Adipose tissue (tissue), 3 donors: Measurements from ENCODE around the gene LLGL2. TPM values are rescaled to one million over a fixed set of nuclear protein-coding genes. Genes with fewer than 3 reads are reported as not detected.

Experiments
- H3K27ac ChIP-seq: one replicate; pipeline ENCODE4 v1.5.1; 2013; ENCODE audit warnings: low read depth, low read length
- WGBS, 3 donors: extraction: QIAGEN DNeasy Blood & Tissue Kit; methylation state at CpG; one replicate each; pipeline ENCODE4 v1.1.7; 2013; 5-methylcytosine and 5-hydroxymethylcytosine counted together
- polyA plus RNA-seq, 3 donors: library from polyadenylated mRNA; stranded (reverse); fragments of 200-250 nt; gene quantifications; one replicate each; pipeline ENCODE4 v1.2.3, GENCODE V29; 2013
- donor health status: healthy with polysubstance abuse.
- donor health status: Bipolar disorder and iron deficiency.
- donor health status: healthy.

The LLGL2 gene
- polyA plus RNA-seq, 3 donors = 11.8 to 93.4 (median 20.3) TPM

- WGBS, 3 donors = 54 to 90% (median 88%) methylated on average over 13 of the region's 13 CpGs
- no peak overlapping the region for H3K27ac ChIP-seq
These were observed 14.7 kb downstream of the LLGL2 start for GRCh38 chr17:75539967-75540729.

- H3K27ac ChIP-seq = no peak overlapping the region
- 54 to 61% (median 56%) methylated on average over 4 of the region's 4 CpGs for WGBS, 3 donors
These were observed 15.5 kb downstream of the LLGL2 start for GRCh38 chr17:75540923-75541503.

GRCh38 chr17:75542229-75542628 is 16.7 kb downstream of the LLGL2 start:
- no peak overlapping the region for H3K27ac ChIP-seq
- WGBS, 3 donors = 63 to 95% (median 88%) methylated on average over 8 of the region's 8 CpGs

- no peak overlapping the region for H3K27ac ChIP-seq
- 56 to 88% (median 82%) methylated on average over 15 of the region's 15 CpGs for WGBS, 3 donors
These were observed 17.3 kb downstream of the LLGL2 start for GRCh38 chr17:75542728-75543336.

GRCh38 chr17:75544250-75544649 is 18.8 kb downstream of the LLGL2 start:
- no peak overlapping the region for H3K27ac ChIP-seq
- 70 to 78% (median 73%) methylated on average over 8 of the region's 8 CpGs for WGBS, 3 donors

- WGBS, 3 donors = 52 to 95% (median 92%) methylated on average over 13 of the region's 13 CpGs
- no peak overlapping the region for H3K27ac ChIP-seq
These were observed 20.7 kb downstream of the LLGL2 start for GRCh38 chr17:75546181-75546580.

- 59 to 94% (median 87%) methylated on average over 9 of the region's 9 CpGs for WGBS, 3 donors
- H3K27ac ChIP-seq = no peak overlapping the region
These were observed 21.6 kb downstream of the LLGL2 start for GRCh38 chr17:75547091-75547490.

GRCh38 chr17:75548813-75549212 is 23.3 kb downstream of the LLGL2 start:
- WGBS, 3 donors = 64 to 85% (median 84%) methylated on average over 5 of the region's 5 CpGs
- no peak overlapping the region for H3K27ac ChIP-seq

GRCh38 chr17:75549246-75550138 is 24.0 kb downstream of the LLGL2 start:
- 27 to 78% (median 78%) methylated on average over 22 of the region's 22 CpGs for WGBS, 3 donors
- no peak overlapping the region for H3K27ac ChIP-seq

GRCh38 chr17:75550139-75550465 is 24.6 kb downstream of the LLGL2 start:
- no peak overlapping the region for H3K27ac ChIP-seq
- WGBS, 3 donors = 20 to 83% (median 77%) methylated on average over 4 of the region's 4 CpGs

- WGBS, 3 donors = 71 to 88% (median 82%) methylated on average over 7 of the region's 7 CpGs
- H3K27ac ChIP-seq = no peak overlapping the region
These were observed 25.8 kb downstream of the LLGL2 start for GRCh38 chr17:75551266-75551665.

- WGBS, 3 donors = 73 to 84% (median 76%) methylated on average over 14 of the region's 14 CpGs
These were observed 27.2 kb downstream of the LLGL2 start for GRCh38 chr17:75552425-75553294.

GRCh38 chr17:75553295-75554110 is 28.0 kb downstream of the LLGL2 start:
- H3K27ac ChIP-seq = no peak overlapping the region
- WGBS, 3 donors = 81 to 82% (median 81%) methylated on average over 8 of the region's 8 CpGs

More at GRCh38 chr17:75552425-75553294, 27.2 kb downstream of the LLGL2 start:
- no peak overlapping the region for H3K27ac ChIP-seq

- no peak overlapping the region for H3K27ac ChIP-seq
- 61 to 95% (median 91%) methylated on average over 14 to 21 of the region's 21 CpGs for WGBS, 3 donors
These were observed 30.2 kb downstream of the LLGL2 start for GRCh38 chr17:75555679-75556153.

GRCh38 chr17:75557075-75557851 is 31.8 kb downstream of the LLGL2 start:
- WGBS, 3 donors = 22 to 70% (median 55%) methylated on average over 15 of the region's 15 CpGs
- no peak overlapping the region for H3K27ac ChIP-seq
